ENCODE results near the gene PARD3. TPM values are rescaled to one million over a fixed set of nuclear protein-coding genes. Genes with fewer than 3 reads are reported as not detected.

The PARD3 gene
- polyA plus RNA-seq, 2 of the 4 experiments (the other 2 are of a cell fraction), result 110 to 200 TPM

GRCh38 chr10:34098821-34099567 lies 716.1 kb downstream of the PARD3 start:
- no peaks in the 10 kb centered on the region for H3K4me1 ChIP-seq
- TF ChIP-seq SMC3 (IDR thresholded peaks at IDR 0.05), result no peak
- no peak for TF ChIP-seq MAZ (IDR thresholded peaks at IDR 0.05; ENCODE audit: borderline replicate concordance, low read depth, low read length)
- no peak for TF ChIP-seq CEBPB (IDR thresholded peaks at IDR 0.05)
- TF ChIP-seq TFCP2L1 (CRISPR knock-in tag; IDR thresholded peaks at IDR 0.05), result no peak
- H3K9me3 ChIP-seq, result peaks cover 27% of the 10 kb centered on the region; the same call in 2 of the 3 replicates
- H3K4me2 ChIP-seq, result no peak overlapping the region
- DNase-seq (ENCODE audit: low read depth in 1 of 2, low spot score in 1 of 2) (no peak), FAIRE-seq (peak; percentile 43), ATAC-seq (no peak)
- no peak overlapping the region for H3K4me3 ChIP-seq
- WGBS (ENCODE audit: missing lambda C conversion rate), result 71% methylated on average over 8 of the region's 8 CpGs
- ChIA-PET CTCF (interaction anchor here (1.2 kb wide), 2 partner anchors 18 to 204 kb away, joined by 3 read pairs; no protein-coding TSS in a partner anchor), POLR2A (no interaction called here)
- no peak overlapping the region for H3K27ac ChIP-seq

- ATAC-seq, result no peak
- no peak overlapping the region for H3K4me3 ChIP-seq
- H3K9me3 ChIP-seq, result peaks cover 35% of the 10 kb centered on the region; the same call in 2 of the 3 replicates
- CTCF ChIA-PET, result interaction anchor here (1.2 kb wide), 1 partner anchor 20 kb away, joined by 3 read pairs; no protein-coding TSS in a partner anchor
- POLR2A ChIA-PET, result no interaction called here
- DNase-seq (ENCODE audit: low read depth in 1 of 2, low spot score in 1 of 2), result no peak
- TF ChIP-seq HDAC2 (IDR thresholded peaks at IDR 0.05) (no peak), JUNB (IDR thresholded peaks at IDR 0.05) (no peak), BCL3 (IDR thresholded peaks at IDR 0.05) (no peak), MYC (IDR thresholded peaks at IDR 0.05; ENCODE audit: borderline replicate concordance, low read length) (no peak), ZNF302 (CRISPR knock-in tag; IDR thresholded peaks at IDR 0.05) (no peak), RARB (CRISPR knock-in tag; IDR thresholded peaks at IDR 0.05) (no peak), POLR2AphosphoS2 (conservative IDR thresholded peaks at IDR 0.05; ENCODE audit: low read length) (no peak), MAZ (IDR thresholded peaks at IDR 0.05; ENCODE audit: borderline replicate concordance, low read depth, low read length) (no peak), HOXB5 (CRISPR knock-in tag; IDR thresholded peaks at IDR 0.05) (no peak), JUN (IDR thresholded peaks at IDR 0.05) (no peak), RFX5 (IDR thresholded peaks at IDR 0.05) (no peak)
- H3K27ac ChIP-seq, result no peak overlapping the region
- no peak for FAIRE-seq
- H3K4me2 ChIP-seq, result no peak overlapping the region
- H3K4me1 ChIP-seq, result no peaks in the 10 kb centered on the region
Observed at GRCh38 chr10:34097682-34098081, 717.4 kb downstream of the PARD3 start.

- Histone ChIP-seq H3K27ac (no peak overlapping the region), H3K4me2 (no peak overlapping the region), H3K4me3 (no peak overlapping the region), H3K9me3 (peaks cover 35% of the 10 kb centered on the region; the same call in 2 of the 3 replicates), H3K4me1 (no peaks in the 10 kb centered on the region)
- DNase-seq (ENCODE audit: low read depth in 1 of 2, low spot score in 1 of 2) (no peak), FAIRE-seq (no peak), ATAC-seq (no peak)
- ChIA-PET POLR2A (no interaction called here), CTCF (no interaction called here)
- TF ChIP-seq CTCF (IDR thresholded peaks at IDR 0.05) (no peak), HEYL (CRISPR knock-in tag; IDR thresholded peaks at IDR 0.05) (no peak), NR3C1 (IDR thresholded peaks at IDR 0.05) (no peak), TP53 (CRISPR knock-in tag; IDR thresholded peaks at IDR 0.05) (no peak), ZC3H11A (IDR thresholded peaks at IDR 0.05) (no peak), E2F6 (IDR thresholded peaks at IDR 0.05; ENCODE audit: borderline replicate concordance, low read depth) (no peak)
Observed at GRCh38 chr10:34094961-34095360, 720.1 kb downstream of the PARD3 start.

Measured in A549 (cell line).